H1 (cell line): ENCODE results near the gene ERC1. TPM values are rescaled to one million over a fixed set of nuclear protein-coding genes. Genes with fewer than 3 reads are reported as not detected.

Source experiments
- CTCF ChIA-PET: fragments of 300-600 bp; sonication (Branson Sonifier 250); formaldehyde crosslinking; loops from one replicate; lab custom pipeline; 2021; ENCODE audit not compliant: partially characterized antibody; lab: Charles Lee
- POLR2A ChIA-PET: fragments of 300-600 bp; sonication (Branson Sonifier 250); formaldehyde crosslinking; loops from one replicate; lab custom pipeline; 2021; ENCODE audit warnings: inconsistent platforms; ENCODE audit not compliant: partially characterized antibody; lab: Charles Lee
- DNase-seq, 2 experiments: peaks; one replicate each; pipeline versions ENCODE4 v3.0.0 to v3.0.0-alpha.2; 2010 to 2022; ENCODE audit warnings: low spot score in 2 of 2, low read depth in 1 of 2, mixed read lengths in 1 of 2
- FAIRE-seq: peaks from 2 replicates; lab custom pipeline; 2011; peaks lifted over from hg19 to GRCh38; lab: Jason Lieb, UNC
- H2AFZ ChIP-seq: 2 replicates; pipeline ENCODE4 v1.8.1; 2012; ENCODE audit warnings: low read length, inconsistent platforms
- H2AK5ac ChIP-seq: 2 replicates; pipeline ENCODE4 v1.6.1; 2013; ENCODE audit warnings: low read depth, low read length
- H2BK120ac ChIP-seq: replicated peaks from 2 replicates; pipeline ENCODE3; 2013; ENCODE audit warnings: low read depth, low read length, inconsistent platforms
- H2BK12ac ChIP-seq: 2 replicates; pipeline ENCODE4 v1.6.1; 2013; ENCODE audit warnings: low read depth, low read length
- H2BK15ac ChIP-seq: 2 replicates; pipeline ENCODE4 v1.6.1; 2013; ENCODE audit warnings: low read length
- H2BK20ac ChIP-seq: 2 replicates; pipeline ENCODE4 v1.6.1; 2013; ENCODE audit warnings: low read length
- H2BK5ac ChIP-seq: 2 replicates; pipeline ENCODE4 v1.6.1; 2013; ENCODE audit warnings: low read depth, low read length
- H3K14ac ChIP-seq: 2 replicates; pipeline ENCODE4 v1.6.1; 2013; ENCODE audit warnings: inconsistent platforms; ENCODE audit not compliant: insufficient read length
- H3K18ac ChIP-seq: 2 replicates; pipeline ENCODE4 v1.6.1; 2013; ENCODE audit warnings: low read length; ENCODE audit errors: extremely low read depth
- H3K23ac ChIP-seq: 2 replicates; pipeline ENCODE4 v1.6.1; 2013; ENCODE audit warnings: inconsistent platforms; ENCODE audit not compliant: insufficient read length
- H3K23me2 ChIP-seq: 2 replicates; pipeline ENCODE4 v1.6.1; 2013; ENCODE audit warnings: low read depth, low read length
- H3K27ac ChIP-seq: 2 replicates; pipeline ENCODE4 v1.6.1; 2011; ENCODE audit warnings: low read depth, low read length, inconsistent platforms
- H3K27me3 ChIP-seq, 4 experiments: replicated peaks in 1 of 4; 1 replicate in 1 of 4; 2 replicates in 3 of 4; pipeline versions ENCODE4 v1.6.1 to v1.8.1; 2011 to 2013; ENCODE audit warnings: low read length in 3 of 4, mild to moderate bottlenecking in 3 of 4, inconsistent platforms in 2 of 4, mixed read lengths in 2 of 4, moderate library complexity in 1 of 4; ENCODE audit not compliant: control insufficient read depth in 3 of 4, insufficient read depth in 3 of 4; ENCODE audit errors: extremely low read depth in 1 of 4
- H3K36me3 ChIP-seq, 4 experiments: 2 replicates each; pipeline versions ENCODE4 v1.6.1 to v1.8.1; 2011 to 2013; ENCODE audit warnings: mild to moderate bottlenecking in 4 of 4, low read length in 3 of 4, moderate library complexity in 2 of 4, control low read depth in 1 of 4, inconsistent platforms in 1 of 4; ENCODE audit not compliant: insufficient read depth in 4 of 4, control insufficient read depth in 2 of 4
- H3K4ac ChIP-seq: replicated peaks from 2 replicates; pipeline ENCODE3; 2013; ENCODE audit warnings: low read length, low read depth, mixed read lengths, inconsistent platforms; ENCODE audit not compliant: insufficient read length
- H3K4me1 ChIP-seq, 4 experiments: replicated peaks in 1 of 4; 1 replicate in 1 of 4; 2 replicates in 3 of 4; pipeline versions ENCODE4 v1.6.1 to v1.8.1; 2011 to 2013; ENCODE audit warnings: low read length in 3 of 4, inconsistent platforms in 2 of 4, mixed read lengths in 1 of 4; ENCODE audit not compliant: insufficient read depth in 4 of 4, control insufficient read depth in 3 of 4
- H3K4me2 ChIP-seq, 2 experiments: 2 replicates each; pipeline versions ENCODE4 v1.6.1 to v1.8.1; 2011 to 2013; ENCODE audit warnings: low read depth in 2 of 2, low read length in 2 of 2, control low read depth in 1 of 2, inconsistent platforms in 1 of 2, mild to moderate bottlenecking in 1 of 2; ENCODE audit not compliant: insufficient read depth in 1 of 2
- H3K4me3 ChIP-seq, 4 experiments: fragments of 200-600, 300-600 bp in 1 of 4; sonication (generic), shearing (Covaris generic), sonication (Bioruptor Twin) in 1 of 4; 2 replicates each; pipeline versions ENCODE4 v1.5.1 to v1.8.1; 2011 to 2016; ENCODE audit warnings: low read length in 4 of 4, low read depth in 3 of 4, control low read depth in 2 of 4, inconsistent platforms in 2 of 4, mild to moderate bottlenecking in 2 of 4, mixed read lengths in 1 of 4, moderate library complexity in 1 of 4; ENCODE audit not compliant: insufficient read depth in 2 of 4; ENCODE audit errors: extremely low read depth in 1 of 4
- H3K56ac ChIP-seq: replicated peaks from 2 replicates; pipeline ENCODE3; 2013; ENCODE audit warnings: low read depth, mild to moderate bottlenecking, mixed read lengths, low read length, inconsistent platforms; ENCODE audit not compliant: insufficient read length
- H3K79me1 ChIP-seq: 2 replicates; pipeline ENCODE4 v1.6.1; 2013; ENCODE audit warnings: low read depth, low read length, control low read depth
- H3K79me2 ChIP-seq, 2 experiments: 2 replicates each; pipeline versions ENCODE4 v1.6.1 to v1.8.1; 2012 to 2013; ENCODE audit warnings: low read length in 2 of 2, mild to moderate bottlenecking in 2 of 2, inconsistent platforms in 1 of 2; ENCODE audit not compliant: insufficient read depth in 2 of 2, control insufficient read depth in 1 of 2
- H3K9ac ChIP-seq, 4 experiments: replicated peaks in 1 of 4; 1 replicate in 1 of 4; 2 replicates in 3 of 4; pipeline versions ENCODE4 v1.6.1 to v1.8.1; 2011 to 2013; ENCODE audit warnings: low read depth in 3 of 4, low read length in 3 of 4, control low read depth in 2 of 4, mild to moderate bottlenecking in 2 of 4, moderate library complexity in 2 of 4, inconsistent platforms in 1 of 4; ENCODE audit errors: extremely low read depth in 1 of 4
- H3K9me3 ChIP-seq, 2 experiments: 2 replicates each; pipeline versions ENCODE4 v1.6.1 to v1.8.1; 2012 to 2013; ENCODE audit warnings: mild to moderate bottlenecking in 2 of 2, moderate library complexity in 2 of 2, control low read depth in 1 of 2, inconsistent platforms in 1 of 2, low read depth in 1 of 2, low read length in 1 of 2, mixed read lengths in 1 of 2; ENCODE audit not compliant: insufficient read depth in 2 of 2
- H4K20me1 ChIP-seq, 2 experiments: replicated peaks in 1 of 2; 2 replicates each; pipeline versions ENCODE3 to v1.8.1; 2011 to 2013; ENCODE audit warnings: inconsistent platforms in 2 of 2, low read length in 2 of 2, mild to moderate bottlenecking in 1 of 2; ENCODE audit not compliant: insufficient read depth in 2 of 2, control insufficient read depth in 1 of 2
- H4K5ac ChIP-seq: 2 replicates; pipeline ENCODE4 v1.6.1; 2013; ENCODE audit warnings: low read length, low read depth, mixed read lengths, inconsistent platforms; ENCODE audit not compliant: insufficient read length
- H4K8ac ChIP-seq: 2 replicates; pipeline ENCODE4 v1.8.0; 2013; ENCODE audit warnings: mild to moderate bottlenecking, moderate library complexity, low read length, inconsistent platforms; ENCODE audit not compliant: insufficient read depth; ENCODE audit errors: extremely low read depth
- H4K91ac ChIP-seq: replicated peaks from 2 replicates; pipeline ENCODE3; 2013; ENCODE audit warnings: low read length, mixed read lengths, inconsistent platforms; ENCODE audit not compliant: insufficient read length
- CHD1 ChIP-seq: IDR thresholded peaks from 2 replicates; pipeline ENCODE4 v1.6.1; 2012; ENCODE audit warnings: low read depth, low read length, improper control_type of control experiment
- CREB1 ChIP-seq: IDR thresholded peaks from 2 replicates; pipeline ENCODE4 v1.6.1; 2012; ENCODE audit warnings: inconsistent platforms
- FOSL1 ChIP-seq: IDR thresholded peaks from 2 replicates; pipeline ENCODE4 v1.6.1; 2011; ENCODE audit warnings: mild to moderate bottlenecking, low read depth, low read length, moderate library complexity; ENCODE audit not compliant: insufficient read depth
- HDAC6 ChIP-seq: IDR thresholded peaks from one replicate; pipeline ENCODE4 v1.7.1; 2012; ENCODE audit warnings: low read depth, mild to moderate bottlenecking, inconsistent platforms, low read length, moderate library complexity
- POLR2A ChIP-seq, 2 experiments: IDR thresholded peaks; 1 replicate in 1 of 2; 2 replicates in 1 of 2; pipeline ENCODE4 v1.6.1; 2011; ENCODE audit warnings: low read depth in 2 of 2, low read length in 2 of 2, mild to moderate bottlenecking in 2 of 2; ENCODE audit errors: control extremely low read depth in 1 of 2
- SAP30 ChIP-seq: fragments of 300-600 bp; sonication (generic); IDR thresholded peaks from 2 replicates; pipeline ENCODE4 v1.7.1; 2012; ENCODE audit warnings: low read length, moderate library complexity, mild to moderate bottlenecking, inconsistent platforms; ENCODE audit not compliant: insufficient read depth, insufficient replicate concordance
- SIRT6 ChIP-seq: IDR thresholded peaks from one replicate; pipeline ENCODE4 v1.7.1; 2012; ENCODE audit warnings: low read length, inconsistent platforms
- SP1 ChIP-seq: IDR thresholded peaks from 2 replicates; pipeline ENCODE4 v1.6.1; 2011; ENCODE audit warnings: low read depth, low read length
- TAF7 ChIP-seq: optimal IDR thresholded peaks from 2 replicates; pipeline ENCODE3; 2011; ENCODE audit warnings: low read depth, mild to moderate bottlenecking, inconsistent platforms, low read length, moderate library complexity, borderline replicate concordance
- WGBS, 2 experiments: shearing (Covaris generic) in 1 of 2; methylation state at CpG; one replicate each; pipeline versions ENCODE4 v1.1.6 to v1.1.7; 2013 to 2015; ENCODE audit warnings: low lambda C conversion rate in 2 of 2, mixed read lengths in 2 of 2, inconsistent platforms in 1 of 2, low coverage in 1 of 2, missing lambda C conversion rate in 1 of 2; ENCODE audit not compliant: insufficient replicate concordance in 2 of 2, insufficient coverage in 1 of 2, insufficient read length in 1 of 2; ENCODE audit errors: extremely low coverage in 1 of 2, missing lambda C conversion rate in 1 of 2; 5-methylcytosine and 5-hydroxymethylcytosine counted together
- polyA plus RNA-seq, 7 experiments: library from polyadenylated mRNA; depleted of rRNA in 3 of 7; stranded (reverse) in 5 of 7; unstranded in 2 of 7; fragments of >200 nt in 5 of 7; fragments of 200-250 nt in 2 of 7; gene quantifications; 1 replicate in 5 of 7; 2 replicates in 1 of 7; 4 replicates in 1 of 7; pipeline versions ENCODE4 v1.2.1 to v1.2.3, GENCODE V29; 2011 to 2013; ENCODE audit warnings: missing spikeins in 2 of 7, mixed read lengths in 2 of 7
- total RNA-seq: library from RNA; stranded (reverse); fragmentation: NEBNext Ultra II Directional; extraction: Animal tissue kit (Norgen Biotek cat#: 25700); gene quantifications from 2 replicates; pipeline ENCODE4 v1.2.1, GENCODE V29; 2021
- TF ChIP-seq, protein P1 (sequence below): IDR thresholded peaks from 2 replicates; pipeline ENCODE4 v1.6.1; 2012; ENCODE audit warnings: inconsistent platforms

The ERC1 gene
- total and polyA plus RNA-seq, 2 of the 8 experiments (the other 6 are each of a cell fraction or from before 2014, with no cell fraction given): 7.8 to 45.7 TPM

DNA sequence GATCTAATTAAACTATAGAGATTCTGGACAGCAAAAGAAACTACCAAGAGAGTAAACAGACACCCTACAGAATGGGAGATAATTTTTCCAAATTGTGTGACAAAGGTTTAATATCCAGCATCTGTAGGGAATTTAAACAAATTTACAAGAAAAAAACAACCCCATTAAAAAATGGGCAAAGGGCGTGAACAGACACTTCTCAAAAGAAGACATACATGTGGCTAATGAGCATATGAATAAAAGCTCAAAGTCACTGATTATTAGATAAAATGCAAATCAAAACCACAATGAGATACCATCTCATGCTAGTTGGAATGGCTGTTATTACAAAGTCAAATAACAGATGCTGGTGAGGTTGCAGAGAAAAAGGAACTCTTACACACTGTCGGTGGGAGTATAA is 309.4 kb downstream of the ERC1 start:
- H3K79me2 ChIP-seq: no peaks in the 10 kb centered on the region

More for the DNA sequence above, 309.4 kb downstream of the ERC1 start:
- Histone ChIP-seq H2BK12ac (no peak overlapping the region), H4K20me1 (no peaks in the 10 kb centered on the region), H2BK15ac (no peak overlapping the region), H4K8ac (no peak overlapping the region), H3K79me1 (no peaks in the 10 kb centered on the region), H2BK20ac (no peak overlapping the region), H3K23me2 (no peaks in the 10 kb centered on the region), H3K4me1 (no peaks in the 10 kb centered on the region), H3K27me3 (no peaks in the 10 kb centered on the region), H3K23ac (no peak overlapping the region), H3K56ac (no peak overlapping the region), H3K9me3 (peaks cover 0 to 3% of the 10 kb centered on the region in 2 experiments; a peak in 1 of 4 replicates), H3K27ac (no peak overlapping the region), H2AK5ac (no peak overlapping the region), H4K5ac (no peak overlapping the region), H3K18ac (no peak overlapping the region), H3K4me3 (no peak overlapping the region), H2AFZ (no peak overlapping the region), H2BK5ac (no peak overlapping the region), H3K4ac (no peak overlapping the region), H3K4me2 (no peak overlapping the region), H2BK120ac (no peak overlapping the region), H3K36me3 (no peaks in the 10 kb centered on the region; a peak in 1 of 8 replicates), H4K91ac (no peak overlapping the region), H3K9ac (no peak overlapping the region), H3K14ac (no peak overlapping the region)
- WGBS, 2 experiments: 82% methylated on average over 2 of the region's 2 CpGs; no CpG with 5 or more reads in 1 of the 2 experiments
- DNase-seq (no peak), FAIRE-seq (no peak)
- POLR2A ChIA-PET: no interaction called here
- TF ChIP-seq TAF7 (no peak), CHD1 (no peak), SP1 (no peak), HDAC6 (no peak), SIRT6 (no peak), FOSL1 (no peak), SAP30 (no peak), POLR2A (IDR thresholded peaks at IDR 0.05; ENCODE audit: control extremely low read depth in 1 of 2, low read depth in 2 of 2, low read length in 2 of 2) (no peak), CREB1 (no peak)
- TF ChIP-seq, protein P1, sequence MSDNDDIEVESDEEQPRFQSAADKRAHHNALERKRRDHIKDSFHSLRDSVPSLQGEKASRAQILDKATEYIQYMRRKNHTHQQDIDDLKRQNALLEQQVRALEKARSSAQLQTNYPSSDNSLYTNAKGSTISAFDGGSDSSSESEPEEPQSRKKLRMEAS: no peak
- CTCF ChIA-PET: interaction anchor here (0.6 to 1.1 kb wide), 2 partner anchors 183 to 277 kb away, joined by 3 to 4 read pairs; no protein-coding TSS in a partner anchor
